HG03354 (cell line): Measurements from ENCODE around the gene GDF7.

Source experiments
- ATAC-seq: cut with Tn5 transposase; IDR thresholded peaks from one replicate; pipeline ENCODE4 v1.9.1; 2021; ENCODE audit warnings: mild to moderate bottlenecking; ENCODE audit not compliant: unreplicated experiment, poor library complexity, severe bottlenecking

GDF7 gene

GRCh38 chr2:20656561-20656960 is 10.4 kb upstream of the GDF7 start:
- ATAC-seq: no peak

DNA sequence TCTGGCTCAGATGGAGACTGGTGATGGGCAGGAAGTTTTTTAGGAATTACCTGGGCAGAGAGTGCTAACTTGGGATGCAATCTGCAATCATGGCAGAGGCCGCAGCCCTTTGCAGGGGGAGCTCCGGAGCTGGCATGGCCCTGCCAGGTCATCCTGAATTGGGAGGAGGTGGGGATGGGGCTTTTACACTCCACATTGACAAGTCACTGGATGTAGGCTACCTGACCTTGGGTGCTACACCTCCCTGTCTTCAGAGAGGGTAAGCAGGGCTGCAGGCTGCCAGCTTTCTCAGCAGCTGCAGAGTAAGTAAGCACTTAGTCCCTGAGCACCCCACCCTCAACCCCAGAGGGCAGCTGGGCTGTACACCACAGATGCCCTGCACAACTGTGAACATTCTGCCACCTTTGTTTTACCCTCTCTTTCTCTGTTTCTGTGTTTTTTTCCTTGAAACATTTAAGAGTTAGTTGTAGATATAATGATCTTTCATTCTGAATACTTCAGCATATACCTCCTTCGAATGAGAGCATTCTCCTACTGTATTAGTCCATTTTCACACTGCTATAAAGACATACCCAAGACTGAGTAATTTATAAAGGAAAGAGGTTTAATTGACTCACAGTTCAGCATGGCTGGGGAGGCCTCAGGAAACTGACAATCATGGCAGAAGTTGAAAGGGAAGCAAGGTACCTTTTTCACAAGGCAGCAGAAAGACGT is 9.3 kb upstream of the GDF7 start:
- no peak for ATAC-seq

DNA sequence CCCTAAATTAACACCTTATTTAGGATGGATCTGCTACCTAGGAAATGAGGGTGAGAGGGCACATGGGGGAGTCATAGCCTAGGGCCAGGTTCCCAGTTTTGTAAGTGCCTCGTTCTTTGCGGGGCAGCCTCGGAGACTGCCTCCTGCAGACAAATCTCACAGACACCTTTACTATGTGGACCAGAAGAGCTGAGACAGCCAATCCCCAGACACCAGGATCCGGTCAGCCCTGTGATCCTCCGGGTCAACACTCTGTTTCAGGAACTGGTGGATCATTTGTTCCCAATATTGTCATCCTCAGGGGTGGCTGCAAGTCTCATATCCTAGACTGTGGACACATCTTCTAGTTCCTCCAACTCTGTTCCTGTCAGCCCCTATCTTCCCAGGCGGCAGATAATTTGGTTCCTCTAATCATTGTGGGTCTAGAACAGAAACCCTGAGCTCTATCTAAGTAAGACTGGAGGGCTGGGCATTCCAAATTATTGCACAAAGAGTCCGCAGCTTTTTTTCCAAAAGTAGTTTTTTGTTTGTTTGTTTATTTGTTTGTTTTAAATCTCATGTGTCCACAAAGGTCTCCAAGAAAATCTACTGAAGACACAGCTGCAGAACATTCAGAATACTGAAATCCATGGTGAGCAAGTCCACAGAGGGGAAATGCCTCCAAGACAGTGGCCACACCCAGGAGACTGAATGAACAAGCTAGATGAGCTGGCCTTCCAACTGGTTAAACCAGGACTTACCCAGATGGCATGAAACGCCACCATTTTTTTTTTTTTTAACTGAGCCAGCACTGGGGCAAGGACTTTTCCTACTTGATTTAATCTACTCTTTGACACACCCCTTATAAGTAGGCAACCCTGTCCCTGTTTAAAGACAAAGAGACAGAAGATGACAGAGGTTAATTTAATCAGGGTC is 6.2 kb upstream of the GDF7 start:
- no peak for ATAC-seq

DNA sequence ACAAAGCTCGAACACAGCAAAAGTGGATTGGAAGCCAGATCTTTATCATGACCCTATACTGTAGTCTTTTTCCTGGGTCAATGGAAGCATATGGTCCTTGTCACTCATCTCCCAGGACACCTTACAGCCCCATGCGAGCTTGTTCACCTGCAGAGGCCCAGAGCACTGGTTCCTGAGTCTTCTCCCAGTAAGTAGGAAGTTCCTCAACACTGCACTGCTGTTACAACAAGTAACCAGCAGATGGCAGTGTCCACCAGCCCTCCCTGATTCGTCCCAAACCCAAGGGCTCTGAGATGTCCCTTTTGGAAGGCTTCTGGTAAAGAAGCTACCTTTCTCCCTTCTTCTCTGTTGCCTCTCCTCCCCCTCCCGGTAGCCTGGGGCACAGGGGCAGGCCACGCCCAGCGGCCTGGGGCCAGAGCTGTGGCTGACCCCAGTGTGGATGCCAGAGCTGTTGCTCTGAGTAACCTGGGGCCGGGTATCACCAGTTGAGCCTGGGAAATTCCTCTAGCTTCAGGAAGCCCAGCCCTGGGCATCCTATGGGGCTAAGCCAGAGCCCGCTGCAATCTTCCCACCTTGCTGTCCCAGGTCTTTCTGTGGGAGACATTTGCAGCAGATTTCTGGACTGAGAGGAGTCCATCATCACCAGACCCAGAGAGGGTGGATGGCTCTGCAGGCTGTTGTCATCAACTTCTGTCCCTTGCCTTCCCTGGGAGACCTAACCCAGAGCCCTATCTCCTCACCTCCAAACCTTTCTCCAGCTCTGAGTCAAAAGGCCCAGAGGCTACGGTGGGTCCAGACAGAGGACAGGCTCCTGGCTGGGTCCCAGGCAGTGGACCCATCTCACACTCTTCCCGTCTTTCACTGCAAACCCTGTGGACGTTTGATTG is 5.3 kb upstream of the GDF7 start:
- ATAC-seq: peak; percentile 62

DNA sequence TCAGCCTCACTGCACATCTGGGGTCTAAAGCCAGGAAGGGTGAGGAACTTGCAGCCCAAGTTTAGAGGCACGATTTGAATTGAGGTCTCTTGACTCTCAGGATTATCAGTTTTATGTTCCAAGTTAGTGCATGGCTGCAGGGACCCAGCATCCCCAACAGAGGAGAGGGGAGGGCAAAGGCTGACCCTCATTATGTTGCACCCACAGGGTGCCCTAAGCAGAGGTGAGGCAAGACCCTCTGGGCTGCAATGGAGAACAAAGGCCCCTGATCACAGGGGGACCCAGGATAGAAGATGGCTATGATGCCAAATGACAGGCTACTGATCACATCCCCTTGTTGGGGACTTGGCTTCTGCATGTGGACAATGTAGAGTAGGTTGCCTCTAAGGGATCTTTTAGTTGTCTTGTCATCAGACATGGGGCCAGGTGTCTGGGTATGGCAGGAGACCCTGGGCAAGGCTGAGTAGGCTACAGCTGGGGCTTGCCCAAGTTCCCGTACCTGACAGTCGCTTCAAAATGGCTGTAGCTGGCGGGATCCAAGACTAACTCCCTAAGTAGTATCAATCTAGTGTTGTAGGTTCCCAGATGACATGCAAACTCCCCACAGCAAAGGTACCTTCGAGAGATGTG is 4.5 kb upstream of the GDF7 start:
- no peak for ATAC-seq

DNA sequence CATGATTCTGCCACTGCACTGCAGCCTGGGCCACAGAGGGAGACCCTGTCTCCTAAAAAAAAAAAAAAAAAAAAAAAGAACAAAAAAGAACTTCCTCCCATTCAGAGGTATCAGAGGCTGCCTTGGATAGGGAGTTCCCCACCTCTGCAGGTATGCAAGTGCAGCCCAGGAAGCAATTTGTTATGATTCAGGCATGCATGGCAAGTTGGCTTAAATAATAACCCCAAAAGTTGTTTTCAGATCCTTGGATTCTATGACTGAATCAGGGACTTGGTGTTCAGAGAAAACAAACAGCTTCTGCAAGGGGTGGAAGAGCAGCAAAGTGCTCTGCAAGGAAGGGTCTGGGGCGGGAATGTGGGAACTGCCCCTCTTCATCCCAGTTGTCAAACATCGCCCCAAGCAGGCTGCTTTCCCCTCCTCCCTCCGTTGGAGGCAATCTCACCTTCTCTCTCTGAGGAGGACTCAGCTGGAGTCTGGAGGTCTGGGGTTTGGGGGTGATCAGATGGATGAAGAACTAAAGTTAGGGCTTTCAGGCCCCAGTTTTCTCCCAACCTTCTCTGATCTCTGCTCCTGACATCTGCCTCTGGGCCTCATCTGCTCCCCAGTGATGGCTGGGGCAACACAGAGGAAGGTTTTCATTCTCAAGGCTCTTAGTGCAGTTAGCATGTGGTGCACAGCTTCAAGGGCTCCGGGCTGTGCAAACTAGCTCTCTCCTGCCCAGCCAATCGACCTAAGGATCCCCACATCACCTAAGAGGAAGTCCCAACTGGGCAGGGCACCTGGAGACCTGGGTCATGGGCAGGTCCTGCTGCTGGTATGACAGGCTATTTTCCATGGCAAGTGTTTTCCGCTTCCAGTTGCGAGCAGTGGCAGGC is 3.5 kb upstream of the GDF7 start:
- no peak for ATAC-seq

DNA sequence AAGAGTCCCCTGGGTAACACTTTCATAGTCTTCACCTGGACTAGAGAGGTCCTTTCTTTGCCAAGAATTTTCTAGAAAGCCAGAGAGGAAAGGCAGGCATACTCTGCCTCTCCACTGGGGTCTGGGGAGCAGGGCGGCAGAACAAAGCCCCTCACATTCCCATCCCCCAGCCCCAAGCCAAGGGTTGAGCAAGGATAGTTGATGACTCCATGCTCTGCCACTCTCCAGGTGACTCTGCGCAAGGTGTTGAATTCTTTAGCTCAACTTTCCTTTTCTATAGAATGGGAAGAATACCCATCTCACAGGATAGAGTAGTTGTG is 2.9 kb upstream of the GDF7 start:
- no peak for ATAC-seq

GRCh38 chr2:20664431-20665242 is 2.3 kb upstream of the GDF7 start:
- no peak for ATAC-seq

- no peak for ATAC-seq
Measured at GRCh38 chr2:20665243-20666004, 1.5 kb upstream of the GDF7 start.

DNA sequence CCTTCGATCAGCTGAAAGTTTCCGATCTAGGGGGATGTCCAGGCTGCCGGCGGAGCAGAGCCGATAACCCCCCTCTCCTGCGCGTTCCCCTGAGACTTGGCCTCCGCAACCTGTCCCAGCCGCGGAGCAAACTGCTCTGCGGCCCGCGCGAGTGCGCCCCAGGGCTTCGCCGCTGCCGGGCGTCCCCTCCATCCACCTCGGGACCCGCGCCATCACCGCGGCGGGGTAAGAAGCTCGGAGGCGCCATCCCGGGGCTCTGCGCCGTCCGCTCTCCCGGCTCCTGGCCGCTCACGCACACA is 990 bp upstream of the GDF7 start:
- ATAC-seq: no peak

DNA sequence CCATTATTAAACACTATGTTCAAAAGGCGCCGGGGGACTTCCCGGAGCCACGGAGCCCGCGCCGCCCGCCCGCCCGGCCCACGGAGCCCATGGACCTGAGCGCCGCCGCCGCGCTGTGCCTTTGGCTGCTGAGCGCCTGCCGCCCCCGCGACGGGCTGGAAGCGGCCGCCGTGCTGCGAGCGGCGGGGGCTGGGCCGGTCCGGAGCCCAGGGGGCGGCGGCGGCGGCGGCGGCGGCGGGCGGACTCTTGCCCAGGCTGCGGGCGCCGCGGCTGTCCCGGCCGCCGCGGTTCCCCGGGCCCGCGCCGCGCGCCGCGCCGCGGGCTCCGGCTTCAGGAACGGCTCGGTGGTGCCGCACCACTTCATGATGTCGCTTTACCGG is 197 bp downstream of the GDF7 start:
- ATAC-seq: peak; percentile 19

GRCh38 chr2:20667531-20668401 is 822 bp downstream of the GDF7 start:
- peak; percentile 20 for ATAC-seq

- ATAC-seq: no peak
Measured at GRCh38 chr2:20668451-20668850, 1.5 kb downstream of the GDF7 start.

DNA sequence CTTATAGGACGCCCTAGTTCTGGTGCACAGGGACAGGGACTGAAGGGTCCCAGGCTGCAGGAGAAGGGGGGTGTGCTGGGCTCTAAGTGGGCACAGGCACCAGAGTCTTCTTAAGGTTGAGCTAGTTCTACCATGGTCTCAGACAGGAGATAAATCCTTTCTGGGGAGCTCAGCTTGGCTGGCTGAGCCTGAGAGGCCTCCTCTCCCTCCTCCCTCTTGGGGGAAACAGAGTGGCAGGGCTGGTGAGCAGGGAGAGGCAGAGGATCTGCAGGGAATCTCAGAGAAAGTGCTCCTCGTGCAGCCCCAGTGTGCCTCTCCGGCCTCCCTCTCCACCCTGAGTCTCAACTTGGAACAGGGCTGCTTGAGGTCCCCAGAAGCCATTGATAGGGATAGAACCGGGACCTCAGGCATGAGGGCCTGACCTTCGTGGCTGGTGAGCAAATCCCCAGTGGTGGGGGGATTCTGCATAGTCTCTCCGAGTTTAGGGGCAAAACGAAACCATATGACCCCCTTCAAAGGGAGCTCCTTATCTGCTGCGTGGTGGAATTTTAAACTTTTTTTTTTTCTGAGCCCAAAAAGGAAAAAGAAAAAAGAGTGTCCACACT is 2.0 kb downstream of the GDF7 start:
- no peak for ATAC-seq

DNA sequence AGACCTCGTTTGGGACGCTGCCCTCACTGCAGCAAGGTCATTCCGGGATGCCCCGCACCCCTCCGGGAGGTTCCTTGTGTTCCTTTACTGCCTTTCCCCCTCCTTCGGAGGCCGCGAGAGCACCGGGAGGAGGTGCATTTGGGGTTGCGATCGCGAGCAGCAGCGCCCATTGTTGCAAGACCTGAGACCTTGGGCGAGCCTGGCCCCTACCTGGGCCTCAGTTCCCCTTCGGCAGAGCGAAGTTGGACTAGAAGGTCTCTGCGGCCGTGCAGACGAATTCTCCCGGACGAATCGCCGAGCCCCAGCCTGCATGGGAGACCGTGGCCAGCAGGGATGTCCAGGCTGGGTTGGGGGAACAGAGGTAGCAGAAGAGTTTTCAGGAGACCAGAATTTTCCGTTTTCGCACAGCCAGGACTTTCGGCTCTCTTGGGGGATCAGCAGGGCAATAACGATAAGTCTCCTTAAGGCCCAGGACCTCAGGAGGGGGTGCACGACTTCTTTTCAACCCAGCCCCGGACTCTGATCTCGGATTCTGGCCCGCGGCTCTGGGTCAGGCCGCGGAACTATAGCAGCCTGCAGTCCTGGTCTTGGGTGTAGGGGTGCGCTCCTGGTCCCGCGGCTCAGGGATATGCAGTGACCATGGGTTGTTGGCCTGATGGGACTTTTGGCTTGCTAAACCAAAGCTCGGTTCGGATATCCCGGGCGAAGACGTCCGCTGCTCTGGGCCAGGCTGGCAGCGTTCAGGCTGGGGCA is 2.8 kb downstream of the GDF7 start:
- no peak for ATAC-seq
